Brain microvascular endothelial cell (primary cell): Measurements from ENCODE around the gene CACNB2.
"Not testable (repeated sequence)": the region's sequence is repeated elsewhere in the genome, so short reads cannot be mapped to it uniquely, and the experiment has no call there.

Experiments
- DNase-seq: peaks from one replicate; pipeline ENCODE4 v3.0.0-alpha.2; 2020
- H3K27ac ChIP-seq: fragments of 250-450 bp; sonication (Bioruptor Pico); 2 replicates; pipeline ENCODE4 v1.5.1; 2020; ENCODE audit warnings: mild to moderate bottlenecking, moderate library complexity
- H3K27me3 ChIP-seq: fragments of 250-450 bp; sonication (Bioruptor Pico); replicated peaks from 2 replicates; pipeline ENCODE4 v1.5.1; 2020; ENCODE audit warnings: mild to moderate bottlenecking
- H3K36me3 ChIP-seq: fragments of 250-450 bp; sonication (Bioruptor Pico); replicated peaks from 2 replicates; pipeline ENCODE4 v1.5.1; 2020; ENCODE audit warnings: mild to moderate bottlenecking
- H3K4me3 ChIP-seq: 2 replicates; pipeline ENCODE4 v1.5.1; 2011; ENCODE audit warnings: low read depth, mild to moderate bottlenecking, control low read depth, low read length, moderate library complexity
- CTCF ChIP-seq: IDR thresholded peaks from 2 replicates; pipeline ENCODE4 v1.5.1; 2011; ENCODE audit warnings: low read depth, mild to moderate bottlenecking, moderate library complexity, low read length, control low read depth, inconsistent platforms; ENCODE audit errors: missing control alignments
- in situ Hi-C: cut with HindIII; loops from 2 replicates; pipeline ENCODE4 v1.10.0; 2017; ENCODE audit warnings: low sequenced_read_pairs, low pct_ligation_motif_present

The CACNB2 gene

DNA sequence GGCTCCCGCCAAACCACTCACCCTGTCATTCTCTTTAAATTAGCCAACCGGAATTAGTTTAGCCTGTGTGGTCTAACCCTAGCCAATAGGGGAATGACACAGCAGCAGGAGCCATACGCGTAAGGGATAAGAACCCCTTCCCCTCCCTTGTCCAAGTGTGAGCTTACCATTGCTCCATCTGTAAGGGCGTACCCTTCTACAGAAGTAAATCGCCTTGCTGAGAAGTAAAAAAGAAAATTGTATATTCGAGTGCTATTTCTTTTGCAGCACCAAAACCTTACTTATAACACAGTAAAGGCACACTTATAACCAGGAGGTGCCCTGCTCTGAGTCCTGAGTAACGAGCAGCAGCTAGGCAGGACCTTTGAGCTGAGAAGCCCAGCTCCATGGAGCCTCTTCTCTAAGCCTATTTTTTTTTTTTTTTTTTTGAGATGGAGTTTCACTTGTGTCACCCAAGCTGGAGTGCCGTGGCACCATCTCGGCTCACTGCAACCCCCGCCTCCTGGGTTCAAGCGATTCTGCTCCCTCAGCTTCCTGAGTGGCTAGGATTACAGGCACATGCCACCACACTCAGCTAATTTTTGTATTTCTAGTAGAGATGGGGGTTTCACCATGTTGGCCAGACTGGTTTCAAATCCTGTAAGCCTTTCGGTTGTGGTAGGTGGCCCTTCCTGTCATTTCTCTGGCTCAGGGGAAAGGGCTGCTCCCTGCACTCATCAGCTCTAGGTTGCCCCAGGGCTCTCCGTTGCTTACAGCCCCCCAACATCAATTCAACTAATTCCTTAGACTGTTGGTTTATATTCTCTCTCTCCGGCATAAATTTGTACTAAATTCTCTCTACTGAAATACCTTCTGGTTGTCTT lies 437.8 kb downstream of the CACNB2 start:
- Histone ChIP-seq H3K27me3 (no peaks in the 10 kb centered on the region), H3K36me3 (no peaks in the 10 kb centered on the region), H3K27ac (no peak overlapping the region), H3K4me3 (no peak overlapping the region)
- no peak for DNase-seq
- TF ChIP-seq CTCF, result no peak
- in situ Hi-C loops, result no loop called here

- Histone ChIP-seq H3K4me3 (no peak overlapping the region), H3K27me3 (no peaks in the 10 kb centered on the region), H3K27ac (no peak overlapping the region), H3K36me3 (no peaks in the 10 kb centered on the region)
- no peak for TF ChIP-seq CTCF
- peak; percentile 31 for DNase-seq
- in situ Hi-C loops, result no loop called here
Observed at GRCh38 chr10:18582803-18583202, 442.6 kb downstream of the CACNB2 start.

GRCh38 chr10:18583575-18584270 lies 443.5 kb downstream of the CACNB2 start:
- H3K36me3 ChIP-seq, result no peaks in the 10 kb centered on the region
- no peaks in the 10 kb centered on the region for H3K27me3 ChIP-seq
- in situ Hi-C loops, result no loop called here
- peak; percentile 10 for TF ChIP-seq CTCF
- H3K4me3 ChIP-seq, result no peak overlapping the region
- H3K27ac ChIP-seq, result no peak overlapping the region
- no peak for DNase-seq

- H3K27me3 ChIP-seq, H3K4me3 ChIP-seq, in situ Hi-C loops, H3K27ac ChIP-seq, H3K36me3 ChIP-seq, DNase-seq: not testable (repeated sequence)
Observed at GRCh38 chr10:18586637-18587036, 446.4 kb downstream of the CACNB2 start.

GRCh38 chr10:18591141-18591540 lies 450.9 kb downstream of the CACNB2 start:
- H3K36me3 ChIP-seq, H3K27ac ChIP-seq, H3K4me3 ChIP-seq, DNase-seq, H3K27me3 ChIP-seq, in situ Hi-C loops: not testable (repeated sequence)
